ENCODE data around the gene FOXN3. TPM values are rescaled to one million over a fixed set of nuclear protein-coding genes. Genes with fewer than 3 reads are reported as not detected.

The FOXN3 gene
- total RNA-seq, 4 donors from 2014 or later = 91.7 to 207 (median 125) TPM

DNA sequence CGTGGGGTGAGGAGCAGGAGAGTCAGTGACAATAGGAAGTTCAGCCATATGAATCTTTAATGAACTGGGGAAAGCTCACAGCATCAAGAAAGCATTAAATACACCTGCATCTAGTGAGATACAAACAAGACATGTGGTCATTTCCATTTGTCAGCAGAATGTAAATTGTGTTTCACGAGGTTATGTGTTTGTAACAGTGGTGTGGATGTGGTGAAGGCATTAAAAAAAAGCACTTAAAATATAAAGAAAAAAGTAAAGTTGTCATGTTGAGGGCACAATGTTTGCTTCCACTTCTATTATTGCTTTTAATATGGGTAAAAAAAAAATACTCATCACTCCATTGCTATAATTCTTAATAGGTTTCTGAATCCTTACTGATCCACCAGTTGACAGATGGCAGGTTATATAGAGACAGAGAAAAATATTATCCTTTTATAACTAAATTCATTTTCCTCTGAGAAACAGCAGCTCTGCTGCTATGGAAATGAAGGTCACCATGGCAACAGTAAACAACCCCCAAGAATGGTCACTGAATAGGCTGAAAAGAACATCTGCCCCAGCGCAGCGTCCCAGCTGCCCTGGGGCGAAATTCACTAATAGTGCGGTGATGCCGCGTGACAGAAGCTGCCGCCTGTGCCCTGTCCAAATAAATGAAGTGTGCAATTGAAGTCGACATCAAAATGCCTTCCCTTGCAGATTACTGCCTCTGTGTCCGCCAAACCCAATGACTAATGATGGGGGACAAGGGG, 226.1 kb downstream of the FOXN3 start:
- no peak for ATAC-seq (ENCODE audit: low FRiP score)
- TF ChIP-seq, protein P1, sequence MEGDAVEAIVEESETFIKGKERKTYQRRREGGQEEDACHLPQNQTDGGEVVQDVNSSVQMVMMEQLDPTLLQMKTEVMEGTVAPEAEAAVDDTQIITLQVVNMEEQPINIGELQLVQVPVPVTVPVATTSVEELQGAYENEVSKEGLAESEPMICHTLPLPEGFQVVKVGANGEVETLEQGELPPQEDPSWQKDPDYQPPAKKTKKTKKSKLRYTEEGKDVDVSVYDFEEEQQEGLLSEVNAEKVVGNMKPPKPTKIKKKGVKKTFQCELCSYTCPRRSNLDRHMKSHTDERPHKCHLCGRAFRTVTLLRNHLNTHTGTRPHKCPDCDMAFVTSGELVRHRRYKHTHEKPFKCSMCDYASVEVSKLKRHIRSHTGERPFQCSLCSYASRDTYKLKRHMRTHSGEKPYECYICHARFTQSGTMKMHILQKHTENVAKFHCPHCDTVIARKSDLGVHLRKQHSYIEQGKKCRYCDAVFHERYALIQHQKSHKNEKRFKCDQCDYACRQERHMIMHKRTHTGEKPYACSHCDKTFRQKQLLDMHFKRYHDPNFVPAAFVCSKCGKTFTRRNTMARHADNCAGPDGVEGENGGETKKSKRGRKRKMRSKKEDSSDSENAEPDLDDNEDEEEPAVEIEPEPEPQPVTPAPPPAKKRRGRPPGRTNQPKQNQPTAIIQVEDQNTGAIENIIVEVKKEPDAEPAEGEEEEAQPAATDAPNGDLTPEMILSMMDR (IDR thresholded peaks at IDR 0.05) = no peak
- DNase-seq (ENCODE audit: low spot score) = no peak

DNA sequence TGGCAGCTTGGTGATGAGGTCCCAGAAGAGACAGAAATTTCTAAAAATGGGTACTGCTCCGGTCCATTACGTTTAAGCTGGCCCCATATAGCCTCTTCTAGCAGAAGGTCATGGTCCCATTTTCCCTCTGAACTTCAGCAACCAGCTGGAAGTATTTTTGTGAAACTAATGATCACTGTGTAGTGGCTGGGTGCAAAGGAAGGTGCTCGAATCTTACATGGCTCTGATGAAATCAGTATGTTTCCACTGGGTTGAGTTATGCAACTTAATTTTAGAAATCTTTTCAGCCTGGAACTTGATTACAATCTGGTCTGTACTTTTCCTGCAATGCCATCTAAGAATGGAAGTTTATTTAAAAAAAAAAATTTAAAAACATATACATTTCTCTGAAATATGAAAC, 228.5 kb downstream of the FOXN3 start:
- DNase-seq (ENCODE audit: low spot score) (no peak), ATAC-seq (ENCODE audit: low FRiP score) (no peak)
- TF ChIP-seq, protein P1 (IDR thresholded peaks at IDR 0.05) = no peak

DNA sequence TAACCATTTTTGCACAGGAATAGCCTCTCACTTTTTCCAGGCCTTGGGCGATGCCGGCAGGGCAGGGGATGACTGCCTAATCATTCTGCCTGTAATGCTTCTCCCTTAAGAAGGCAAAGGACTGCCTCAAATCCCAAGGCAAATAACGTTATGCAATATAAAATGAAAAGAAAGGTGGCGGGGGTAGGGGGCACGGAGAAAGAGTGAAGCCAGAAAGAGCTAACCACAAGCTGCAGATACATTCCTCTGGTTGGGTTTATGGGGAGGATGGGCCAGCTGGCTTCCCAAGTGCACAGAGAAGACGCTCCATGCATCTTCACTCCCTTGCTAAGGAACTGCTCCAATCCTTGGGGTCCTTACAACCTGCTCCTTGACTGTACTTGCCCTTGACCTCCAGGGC, 229.5 kb downstream of the FOXN3 start:
- no peak for ATAC-seq (ENCODE audit: low FRiP score)
- DNase-seq (ENCODE audit: low spot score) = no peak
- TF ChIP-seq, protein P1 (IDR thresholded peaks at IDR 0.05) = no peak

DNA sequence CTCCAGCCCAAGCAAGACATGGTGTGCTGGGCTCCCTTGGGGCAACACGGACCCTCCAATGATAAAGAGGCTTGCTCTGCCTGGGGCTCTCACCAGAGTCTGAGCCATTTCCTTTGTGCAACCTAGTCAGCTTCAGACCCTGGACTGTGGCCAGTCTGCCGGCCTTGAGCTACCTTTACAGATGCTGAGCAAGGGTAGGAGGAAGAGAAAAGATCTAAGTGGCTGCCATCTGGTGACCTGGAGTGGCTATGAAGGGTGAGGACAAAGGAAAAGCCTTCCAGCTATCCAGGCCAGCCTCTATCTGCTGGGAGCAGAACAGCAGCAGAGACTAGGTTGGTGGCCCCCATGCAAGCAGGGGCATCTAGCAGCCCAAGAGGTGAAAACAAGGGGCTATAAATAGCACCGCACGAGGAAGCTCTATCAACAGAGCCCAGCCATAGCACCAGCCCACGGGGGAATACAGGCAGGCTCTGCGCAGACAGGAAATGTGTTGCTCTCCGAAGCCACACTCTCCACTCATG, 230.1 kb downstream of the FOXN3 start:
- DNase-seq (ENCODE audit: low spot score) = no peak
- TF ChIP-seq, protein P1 (IDR thresholded peaks at IDR 0.05) = no peak
- ATAC-seq (ENCODE audit: low FRiP score) = peak; percentile 25

DNA sequence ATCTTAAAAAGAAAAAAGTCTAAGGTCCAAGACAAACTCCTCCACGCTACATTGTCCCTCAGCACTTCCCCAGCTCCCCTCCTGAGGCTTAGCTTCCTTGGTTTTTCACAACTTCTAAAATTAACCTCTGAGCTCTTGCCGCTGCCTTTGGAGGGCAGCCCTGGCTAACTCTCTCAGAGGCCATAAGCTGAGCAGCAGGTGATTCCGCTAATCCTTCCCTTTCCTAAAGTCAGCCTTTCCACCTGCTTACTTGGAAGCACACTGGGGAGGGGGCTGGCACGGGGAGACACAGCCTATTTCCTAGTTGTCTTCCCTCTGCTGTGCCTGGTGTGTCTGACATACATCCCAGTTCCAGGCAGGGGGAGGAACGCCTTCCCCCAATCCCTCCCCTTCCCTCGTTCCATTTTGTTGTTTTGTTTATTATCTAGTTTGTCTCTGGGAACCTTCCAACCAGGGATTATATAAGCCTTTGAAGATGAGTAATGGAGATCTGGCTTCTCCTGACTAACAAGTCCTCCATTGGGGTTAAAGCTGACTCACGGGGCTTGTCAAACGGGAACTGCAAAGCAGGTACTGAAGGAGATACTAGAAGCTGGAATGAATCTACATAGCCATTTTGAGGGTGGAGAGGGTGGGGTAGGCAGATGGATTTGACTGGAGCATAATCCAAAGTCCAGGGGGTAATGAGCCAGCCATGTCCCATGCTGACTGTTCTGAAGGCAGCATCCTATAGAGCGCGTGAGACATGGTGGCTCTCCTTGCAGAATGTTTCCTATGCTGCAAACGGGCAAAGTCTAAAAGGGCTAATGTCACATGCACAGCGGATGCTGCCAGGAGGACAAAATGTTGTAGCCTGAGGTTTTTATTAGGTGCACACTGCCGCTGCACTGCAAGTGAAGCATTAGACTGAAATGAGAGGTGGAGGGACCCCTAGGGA, 230.8 kb downstream of the FOXN3 start:
- ATAC-seq (ENCODE audit: low FRiP score) (peak; percentile 87), DNase-seq (ENCODE audit: low spot score) (no peak)
- TF ChIP-seq, protein P1 (IDR thresholded peaks at IDR 0.05) = no peak

DNA sequence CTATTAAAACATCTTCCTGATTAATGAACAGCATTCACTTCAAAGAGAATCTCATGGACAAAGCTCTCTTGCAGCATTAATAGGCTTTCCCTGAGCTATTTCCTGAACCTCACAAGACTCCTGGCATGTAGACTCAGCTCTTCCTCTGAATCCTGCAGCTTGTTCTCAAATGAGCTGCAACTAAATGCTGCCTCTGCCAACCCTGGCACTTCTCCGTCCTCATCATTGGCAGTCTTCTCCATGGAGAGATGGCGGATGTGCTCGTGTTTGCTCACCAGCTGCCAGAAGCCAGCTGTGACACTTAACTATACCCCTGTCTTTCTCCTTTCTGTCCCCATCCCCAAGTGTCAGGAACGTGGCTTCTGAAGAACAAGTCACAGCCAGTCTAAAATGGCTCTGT, 232.1 kb downstream of the FOXN3 start:
- no peak for ATAC-seq (ENCODE audit: low FRiP score)

More for the DNA sequence above, 232.1 kb downstream of the FOXN3 start:
- no peak for DNase-seq (ENCODE audit: low spot score)
- TF ChIP-seq, protein P1 (IDR thresholded peaks at IDR 0.05) = no peak

All from omental fat pad (tissue), 4 donors.